ENCODE measurements around the gene COX15. TPM values are rescaled to one million over a fixed set of nuclear protein-coding genes. Genes with fewer than 3 reads are reported as not detected.
"Not testable (repeated sequence)": the region's sequence is repeated elsewhere in the genome, so short reads cannot be mapped to it uniquely, and the experiment has no call there.

The COX15 gene
- total and polyA plus RNA-seq, 10 donors: 14.1 to 51.1 (median 34.3) TPM

DNA sequence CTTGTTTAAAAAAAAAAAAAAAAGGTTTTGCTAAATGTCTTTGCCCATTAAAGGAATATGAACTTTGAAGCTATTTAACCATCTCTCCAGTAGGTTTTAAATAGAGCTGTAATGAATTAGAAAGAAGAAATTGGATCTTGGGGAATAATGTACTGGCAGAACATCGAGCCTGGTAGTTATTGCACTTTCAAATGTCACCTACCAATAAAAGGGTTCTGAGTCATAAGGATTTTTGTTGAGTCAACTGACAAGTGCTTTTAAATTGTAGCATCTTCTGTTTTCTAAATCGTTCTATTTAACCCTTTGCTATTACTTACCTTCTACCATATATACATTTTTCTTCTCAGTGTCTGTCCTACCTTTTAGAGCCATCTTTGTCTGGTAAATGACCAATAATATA lies 10.8 kb upstream of the COX15 start:
- H3K9me3 ChIP-seq: peaks cover 0 to 30% (median 23%) of the 10 kb centered on the region in 8 donors
- intact Hi-C loops (cut with DNase I; ENCODE audit: low total_unique reads): no loop called here
- no peak overlapping the region for H3K27ac ChIP-seq
- H3K4me3 ChIP-seq: no peak overlapping the region
- TF ChIP-seq POLR2A (IDR thresholded peaks at IDR 0.05): no peak
- TF ChIP-seq, protein P1, sequence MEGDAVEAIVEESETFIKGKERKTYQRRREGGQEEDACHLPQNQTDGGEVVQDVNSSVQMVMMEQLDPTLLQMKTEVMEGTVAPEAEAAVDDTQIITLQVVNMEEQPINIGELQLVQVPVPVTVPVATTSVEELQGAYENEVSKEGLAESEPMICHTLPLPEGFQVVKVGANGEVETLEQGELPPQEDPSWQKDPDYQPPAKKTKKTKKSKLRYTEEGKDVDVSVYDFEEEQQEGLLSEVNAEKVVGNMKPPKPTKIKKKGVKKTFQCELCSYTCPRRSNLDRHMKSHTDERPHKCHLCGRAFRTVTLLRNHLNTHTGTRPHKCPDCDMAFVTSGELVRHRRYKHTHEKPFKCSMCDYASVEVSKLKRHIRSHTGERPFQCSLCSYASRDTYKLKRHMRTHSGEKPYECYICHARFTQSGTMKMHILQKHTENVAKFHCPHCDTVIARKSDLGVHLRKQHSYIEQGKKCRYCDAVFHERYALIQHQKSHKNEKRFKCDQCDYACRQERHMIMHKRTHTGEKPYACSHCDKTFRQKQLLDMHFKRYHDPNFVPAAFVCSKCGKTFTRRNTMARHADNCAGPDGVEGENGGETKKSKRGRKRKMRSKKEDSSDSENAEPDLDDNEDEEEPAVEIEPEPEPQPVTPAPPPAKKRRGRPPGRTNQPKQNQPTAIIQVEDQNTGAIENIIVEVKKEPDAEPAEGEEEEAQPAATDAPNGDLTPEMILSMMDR (IDR thresholded peaks at IDR 0.05 in 8 of 11, conservative IDR thresholded peaks at IDR 0.05 in 3 of 11): no peak
- TF ChIP-seq POLR2AphosphoS5 (IDR thresholded peaks at IDR 0.05): no peak
- H3K4me1 ChIP-seq: peaks cover 0 to 13% (median 0%) of the 10 kb centered on the region in 6 donors
- H3K27me3 ChIP-seq (replicated peaks in 1 of 7): no peaks in the 10 kb centered on the region
- DNase-seq: no peak
- H3K36me3 ChIP-seq: peaks cover 9 to 100% (median 89%) of the 10 kb centered on the region in 6 donors
- 65 to 82% (median 75%) methylated on average over 2 of the region's 2 CpGs for WGBS, 5 donors

DNA sequence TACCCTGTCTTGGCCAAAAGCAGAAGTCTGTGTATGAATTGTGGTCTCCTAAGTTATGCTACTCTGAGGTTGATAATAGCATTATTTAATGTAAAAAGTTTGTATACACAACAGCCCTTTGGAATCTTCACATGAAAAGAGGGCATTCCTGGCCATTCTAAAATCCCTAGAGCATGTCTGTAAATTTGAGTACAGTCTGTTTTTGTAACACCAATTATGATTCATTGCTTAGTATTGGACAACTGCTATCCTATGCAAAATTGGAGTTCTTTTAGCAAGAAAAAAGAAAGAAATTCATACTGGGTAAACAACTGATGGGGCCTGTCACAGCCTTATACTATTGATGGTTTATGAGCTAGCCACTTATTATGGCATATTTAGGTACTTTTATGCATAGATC lies 10.3 kb upstream of the COX15 start:
- H3K36me3 ChIP-seq: peaks cover 8 to 100% (median 89%) of the 10 kb centered on the region in 6 donors
- H3K9me3 ChIP-seq: peaks cover 0 to 30% (median 23%) of the 10 kb centered on the region in 8 donors
- TF ChIP-seq POLR2A (IDR thresholded peaks at IDR 0.05) (no peak), POLR2AphosphoS5 (IDR thresholded peaks at IDR 0.05) (no peak)
- TF ChIP-seq, protein P1 (IDR thresholded peaks at IDR 0.05 in 8 of 11, conservative IDR thresholded peaks at IDR 0.05 in 3 of 11): no peak
- peaks cover 0 to 16% (median 0%) of the 10 kb centered on the region in 6 donors for H3K4me1 ChIP-seq
- DNase-seq: no peak
- intact Hi-C loops (cut with DNase I; ENCODE audit: low total_unique reads): no loop called here
- no peaks in the 10 kb centered on the region for H3K27me3 ChIP-seq (replicated peaks in 1 of 7)
- no peak overlapping the region for H3K4me3 ChIP-seq
- no peak overlapping the region for H3K27ac ChIP-seq

GRCh38 chr10:99740933-99741559 lies 9.1 kb upstream of the COX15 start:
- no peaks in the 10 kb centered on the region for H3K27me3 ChIP-seq (replicated peaks in 1 of 7)
- intact Hi-C loops (cut with DNase I; ENCODE audit: low total_unique reads): no loop called here
- peaks cover 8 to 100% (median 87%) of the 10 kb centered on the region in 6 donors for H3K36me3 ChIP-seq
- H3K9me3 ChIP-seq: peaks cover 0 to 30% (median 23%) of the 10 kb centered on the region in 8 donors
- H3K27ac ChIP-seq: no peak overlapping the region
- no peak for DNase-seq
- TF ChIP-seq, protein P1 (IDR thresholded peaks at IDR 0.05 in 8 of 11, conservative IDR thresholded peaks at IDR 0.05 in 3 of 11): no peak
- TF ChIP-seq POLR2AphosphoS5 (IDR thresholded peaks at IDR 0.05) (no peak), POLR2A (IDR thresholded peaks at IDR 0.05) (no peak)
- WGBS, 5 donors: 97 to 99% (median 98%) methylated on average over 3 of the region's 3 CpGs
- H3K4me1 ChIP-seq: peaks cover 0 to 21% (median 0%) of the 10 kb centered on the region in 6 donors
- H3K4me3 ChIP-seq: no peak overlapping the region

DNA sequence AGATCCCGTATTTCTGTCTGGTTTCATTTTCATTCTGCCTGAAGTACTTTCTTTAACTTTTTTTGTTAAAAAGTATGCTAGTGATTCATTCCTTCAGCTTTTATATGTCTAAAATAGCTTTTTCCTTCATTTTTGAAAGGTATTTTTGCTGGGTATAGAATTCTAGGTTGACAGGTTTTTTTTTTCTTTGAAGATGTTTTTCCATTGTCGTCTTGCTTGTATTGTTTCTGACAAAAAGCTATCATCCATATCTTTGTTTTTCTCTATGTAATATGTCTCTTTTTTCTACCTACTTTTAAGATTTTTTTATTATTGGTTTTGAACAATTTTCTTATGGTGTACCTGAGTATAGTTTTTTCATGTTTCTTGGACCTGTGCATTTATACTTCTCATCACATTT lies 8.3 kb upstream of the COX15 start:
- Histone ChIP-seq H3K9me3 (peaks cover 0 to 30% (median 23%) of the 10 kb centered on the region in 8 donors), H3K27me3 (replicated peaks in 1 of 7) (no peaks in the 10 kb centered on the region), H3K4me1 (peaks cover 0 to 29% (median 0%) of the 10 kb centered on the region in 6 donors), H3K36me3 (peaks cover 8 to 99% (median 82%) of the 10 kb centered on the region in 6 donors), H3K27ac (no peak overlapping the region), H3K4me3 (no peak overlapping the region)
- 96 to 99% (median 97%) methylated on average over 2 of the region's 2 CpGs for WGBS, 5 donors
- intact Hi-C loops (cut with DNase I; ENCODE audit: low total_unique reads): no loop called here
- TF ChIP-seq, protein P1 (IDR thresholded peaks at IDR 0.05 in 8 of 11, conservative IDR thresholded peaks at IDR 0.05 in 3 of 11): no peak
- TF ChIP-seq POLR2A (IDR thresholded peaks at IDR 0.05) (no peak), POLR2AphosphoS5 (IDR thresholded peaks at IDR 0.05) (no peak)
- DNase-seq: no peak

DNA sequence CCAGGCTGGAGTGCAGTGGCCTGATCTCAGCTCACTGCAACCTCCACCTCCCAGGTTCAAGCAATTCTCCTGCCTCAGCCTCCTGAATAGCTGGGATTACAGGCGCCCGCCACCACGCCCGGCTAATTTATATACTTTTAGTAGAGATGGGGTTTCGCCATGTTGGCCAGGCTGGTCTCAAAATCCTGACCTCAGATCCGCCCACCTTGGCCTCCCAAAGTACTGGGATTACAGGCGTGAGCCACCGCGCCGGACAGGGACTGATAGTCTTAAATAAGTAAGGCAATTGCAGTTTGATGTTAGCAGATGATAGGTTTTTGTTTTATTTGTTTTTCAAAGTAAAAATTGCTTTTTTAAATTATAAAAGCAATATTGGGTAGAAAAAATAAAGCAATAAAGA lies 2.2 kb upstream of the COX15 start:
- WGBS, 5 donors: 93 to 98% (median 94%) methylated on average over 10 of the region's 10 CpGs
- H3K27me3 ChIP-seq (replicated peaks in 1 of 7); DNase-seq; intact Hi-C loops (cut with DNase I; ENCODE audit: low total_unique reads); H3K27ac ChIP-seq; H3K9me3 ChIP-seq: not testable (repeated sequence)
- Histone ChIP-seq H3K36me3 (peaks cover 0 to 46% (median 28%) of the 10 kb centered on the region in 6 donors), H3K4me3 (peak overlapping the region in 2 of 8 donors; percentile 78 to 89), H3K4me1 (peaks cover 4 to 76% (median 39%) of the 10 kb centered on the region in 6 donors)
